ENCODE results near the gene FGF9. TPM values are rescaled to one million over a fixed set of nuclear protein-coding genes. Genes with fewer than 3 reads are reported as not detected.

The FGF9 gene
- total and polyA plus RNA-seq, 2 of the 8 experiments (the other 6 are each of a cell fraction or from before 2014, with no cell fraction given), result 0.02 TPM; not detected in 1

DNA sequence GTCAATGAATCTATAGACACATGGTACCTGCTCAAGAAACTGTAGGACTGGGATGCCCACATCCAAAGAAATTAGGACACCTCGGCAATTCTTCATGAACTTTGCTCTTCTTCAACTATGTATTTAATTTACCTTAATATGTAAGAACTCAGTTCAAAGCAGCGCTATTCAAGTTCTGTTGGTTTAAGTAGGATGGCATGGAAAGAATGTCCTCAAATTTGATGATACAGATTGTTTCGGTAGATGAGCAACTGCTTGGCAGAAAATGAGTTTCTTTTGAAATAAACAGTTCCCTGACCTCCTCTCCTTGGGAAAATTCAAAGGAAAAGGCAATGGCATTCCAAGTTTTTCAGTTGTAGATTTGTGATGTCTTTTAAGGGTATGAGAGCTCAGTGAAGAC lies 36.7 kb downstream of the FGF9 start (continued):
- TF ChIP-seq CTBP2 (IDR thresholded peaks at IDR 0.05; ENCODE audit: borderline replicate concordance, insufficient read depth, insufficient read length, low read length), result no peak
- no peak for TF ChIP-seq JUN (IDR thresholded peaks at IDR 0.05; ENCODE audit: low read depth, low read length)
- no peak for TF ChIP-seq TBP (IDR thresholded peaks at IDR 0.05; ENCODE audit: low read depth, low read length)

Data from H1 (cell line).